PC-3 (cell line): ENCODE data around the gene HLA-A.

Source experiments
- CTCF ChIP-seq: fragments of 300-600 bp; sonication (generic); conservative IDR thresholded peaks from 2 replicates; pipeline ENCODE4 v1.5.1; 2017; ENCODE audit warnings: antibody characterized with exemption, low read depth, mild to moderate bottlenecking, low read length
- EZH2 ChIP-seq: fragments of 300-600 bp; sonication (generic); IDR thresholded peaks from one replicate; pipeline ENCODE4 v1.6.1; 2017; ENCODE audit warnings: antibody characterized with exemption, mild to moderate bottlenecking, low read length; ENCODE audit not compliant: unreplicated experiment

DNA sequence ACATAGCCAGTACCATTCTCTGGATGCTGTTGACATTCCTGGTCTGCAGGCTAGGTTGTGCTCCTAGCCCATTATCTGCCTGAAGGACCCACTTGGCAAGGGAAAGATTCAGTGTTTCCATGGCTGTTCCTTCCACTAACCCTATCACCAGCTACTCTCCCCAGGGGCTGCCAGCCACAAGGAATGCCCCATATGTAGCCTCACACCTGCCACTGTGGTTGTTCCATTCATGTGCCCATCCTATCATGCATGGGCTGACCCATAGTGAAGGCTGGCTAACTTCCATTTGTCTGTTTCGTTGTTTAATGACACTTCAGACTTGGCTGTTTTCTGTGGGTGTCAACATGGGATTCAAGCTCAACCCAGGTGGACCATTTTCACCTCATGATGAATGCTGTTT lies 25.6 kb upstream of the HLA-A start:
- no peak for TF ChIP-seq CTCF
- TF ChIP-seq EZH2 = no peak
